Measurements from ENCODE around the gene ELOVL4.

The ELOVL4 gene

GRCh38 chr6:79947191-79948186, at the start of gene ELOVL4:
ELOVL4 (minus strand) TSS chr6:79947553; CDS start chr6:79947279, 274 bp downstream.
- DNase-seq, result peak; percentile 75

- no peak for DNase-seq
Observed at GRCh38 chr6:79993911-79994309, 46.6 kb upstream of the ELOVL4 start.

DNA sequence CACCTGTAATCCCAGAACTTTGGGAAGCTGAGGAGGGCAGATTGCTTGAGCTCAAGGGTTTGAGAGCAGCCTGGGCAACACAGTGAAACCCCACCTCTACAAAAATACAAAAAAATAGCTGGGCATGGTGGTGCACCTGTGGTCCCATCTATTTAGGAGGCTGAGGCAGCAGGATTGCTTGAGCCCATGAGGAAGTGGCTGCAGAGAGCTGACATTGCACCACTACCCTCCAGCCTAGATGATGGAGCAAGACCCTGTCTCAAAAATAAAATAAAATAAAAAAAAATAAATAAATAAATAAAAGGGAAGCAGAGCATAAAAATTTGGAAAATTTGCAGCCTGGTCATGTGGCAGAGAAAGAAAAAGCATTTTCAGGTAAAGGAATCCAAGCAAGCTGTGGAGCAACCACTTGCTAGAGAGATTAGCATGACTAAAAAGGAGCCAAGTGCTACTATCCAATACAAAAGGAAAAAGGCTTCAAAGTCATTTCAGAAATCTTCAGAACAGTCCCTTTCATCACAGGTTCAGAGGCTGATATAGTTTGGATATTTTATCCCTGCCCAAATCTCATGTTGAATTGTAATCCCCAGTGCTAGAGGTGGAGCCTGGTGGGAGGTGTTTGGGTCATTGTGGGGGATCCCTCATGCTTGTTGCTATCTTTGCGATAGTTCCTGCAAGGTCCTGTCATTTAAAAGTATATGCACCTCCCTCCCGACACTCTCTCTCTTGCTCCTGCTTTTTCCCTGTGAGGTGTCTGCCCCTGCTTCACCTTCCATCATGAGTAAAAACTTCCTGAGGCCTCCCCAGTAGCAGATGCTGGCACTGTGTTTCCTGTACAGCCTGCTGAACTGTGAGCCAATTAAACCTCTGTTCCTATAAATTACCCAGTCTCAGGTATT, 45.9 kb upstream of the ELOVL4 start:
- no peak for DNase-seq

DNA sequence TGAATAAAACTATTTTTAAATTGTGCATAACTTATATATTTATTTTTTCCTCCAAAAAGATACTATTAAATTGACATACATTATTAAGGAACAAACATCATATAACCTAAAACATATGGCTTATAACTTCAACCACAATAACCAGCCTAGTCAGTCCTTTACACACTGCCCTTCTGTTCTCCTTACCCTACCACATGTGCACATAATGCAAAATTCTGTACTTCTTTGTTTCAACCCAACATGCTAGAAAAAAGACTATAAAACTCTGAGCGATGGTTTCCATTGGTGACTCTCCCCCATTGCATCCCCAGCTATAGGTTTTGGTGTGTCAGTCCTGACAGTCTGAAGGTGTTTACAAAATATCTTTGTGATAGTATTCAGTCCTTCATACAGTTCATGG, 42.3 kb upstream of the ELOVL4 start:
- DNase-seq, result no peak

DNA sequence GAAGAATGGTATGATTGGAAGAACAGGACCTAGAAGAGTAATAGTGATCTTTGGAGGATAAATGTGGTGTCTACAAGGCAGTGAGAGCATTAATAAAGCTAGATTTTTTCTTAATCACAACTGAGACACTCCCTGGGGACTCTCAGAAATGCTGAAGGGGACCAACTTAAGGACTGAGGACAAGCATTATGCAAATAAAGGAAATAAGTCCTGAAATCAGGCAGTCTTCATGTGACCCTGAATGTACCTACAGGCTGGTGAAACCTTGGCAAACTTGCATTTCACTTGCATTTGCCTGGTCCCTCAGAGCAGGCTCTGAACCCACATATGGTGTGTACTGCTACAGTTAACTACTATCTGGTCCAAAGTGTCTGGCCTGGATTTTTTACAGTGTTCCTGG, 37.8 kb upstream of the ELOVL4 start:
- no peak for DNase-seq

GRCh38 chr6:79984261-79984660, 36.9 kb upstream of the ELOVL4 start:
- no peak for DNase-seq

DNA sequence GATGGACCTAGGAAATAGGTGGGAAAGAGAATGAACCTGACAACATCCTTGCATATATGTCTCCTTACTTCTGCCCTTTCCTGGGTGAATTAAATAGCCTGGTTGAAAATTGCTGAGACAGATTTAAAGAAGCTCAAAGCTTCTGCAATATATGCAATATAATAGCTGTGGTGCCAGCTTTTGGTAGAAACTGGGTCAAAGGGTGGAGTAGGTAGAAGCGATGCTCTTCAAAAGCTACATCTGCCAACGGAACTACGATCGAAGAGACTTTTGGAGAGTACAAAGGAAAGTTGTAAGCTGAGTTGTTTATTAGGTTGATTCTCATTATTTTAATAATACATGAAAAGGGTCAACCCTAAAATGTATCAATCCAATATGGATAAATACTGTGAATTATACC, 34.3 kb upstream of the ELOVL4 start:
- DNase-seq, result no peak

GRCh38 chr6:79971193-79971592, 23.8 kb upstream of the ELOVL4 start:
- no peak for DNase-seq

DNA sequence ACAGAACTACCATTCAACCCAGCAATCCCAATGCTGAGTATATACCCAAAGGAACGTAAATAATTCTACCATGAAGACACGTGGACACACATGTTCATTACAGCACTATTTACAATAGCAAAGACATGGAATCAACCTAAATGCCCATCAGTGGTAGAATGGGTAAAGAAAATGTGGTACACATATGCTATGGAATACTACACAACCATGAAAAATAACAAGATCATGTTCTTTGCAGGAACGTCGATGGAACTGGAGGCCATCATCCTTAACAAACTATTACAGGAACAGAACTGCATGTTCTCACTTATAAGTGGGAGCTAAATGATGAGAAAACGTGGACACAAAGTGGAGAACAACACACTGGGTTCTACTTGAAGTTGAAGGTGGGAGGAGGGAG, 22.4 kb upstream of the ELOVL4 start:
- DNase-seq, result no peak

GRCh38 chr6:79967178-79967577, 19.8 kb upstream of the ELOVL4 start:
- no peak for DNase-seq

DNA sequence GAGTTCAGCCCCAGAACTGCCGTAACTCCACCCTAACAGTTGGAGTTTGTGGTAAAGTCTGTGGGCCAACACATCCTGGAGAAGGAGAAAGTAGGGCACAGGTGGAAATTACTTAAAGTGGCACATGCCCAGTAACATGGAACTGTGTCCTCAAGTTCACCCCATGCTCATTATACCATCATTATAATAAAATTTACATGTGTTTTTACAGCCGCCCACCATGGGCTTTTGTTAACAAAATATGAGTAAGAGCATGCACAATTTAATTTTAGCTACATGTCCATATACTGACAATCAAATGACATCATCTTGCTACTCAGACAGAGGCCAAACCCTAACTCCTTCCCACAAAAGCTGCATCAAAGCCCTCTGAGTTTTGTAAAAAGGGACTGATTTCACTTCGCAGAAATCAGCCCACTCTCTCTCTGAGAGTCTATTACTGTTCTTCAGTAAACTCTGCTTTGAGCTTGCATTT, 17.3 kb upstream of the ELOVL4 start:
- no peak for DNase-seq

GRCh38 chr6:79954849-79955248, 7.5 kb upstream of the ELOVL4 start:
- no peak for DNase-seq

- peak; percentile 16 for DNase-seq
Observed at GRCh38 chr6:79949233-79949632, 1.9 kb upstream of the ELOVL4 start.

- peak; percentile 30 for DNase-seq
Observed at GRCh38 chr6:79946272-79947190, 822 bp downstream of the ELOVL4 start.

DNA sequence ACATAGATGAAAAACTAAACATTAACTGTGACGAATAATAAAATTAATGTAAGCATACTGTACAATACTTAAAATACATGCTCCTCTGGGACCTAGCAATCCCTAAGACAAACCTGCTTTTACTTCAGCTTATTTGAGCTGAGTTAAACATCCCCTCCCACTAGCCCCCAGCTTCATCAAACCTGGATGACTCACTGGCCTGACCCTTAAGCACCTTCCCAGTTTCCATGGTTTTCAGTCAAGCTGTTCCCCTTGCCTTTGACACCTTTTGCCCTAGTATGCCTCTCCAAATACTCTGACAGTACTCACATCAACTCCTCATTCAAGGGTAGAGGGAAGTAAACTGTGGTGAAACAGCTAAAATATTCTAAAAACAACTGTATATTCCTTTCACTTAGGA, 4.2 kb downstream of the ELOVL4 start:
- no peak for DNase-seq

GRCh38 chr6:79941489-79942151, 5.7 kb downstream of the ELOVL4 start:
- no peak for DNase-seq

DNA sequence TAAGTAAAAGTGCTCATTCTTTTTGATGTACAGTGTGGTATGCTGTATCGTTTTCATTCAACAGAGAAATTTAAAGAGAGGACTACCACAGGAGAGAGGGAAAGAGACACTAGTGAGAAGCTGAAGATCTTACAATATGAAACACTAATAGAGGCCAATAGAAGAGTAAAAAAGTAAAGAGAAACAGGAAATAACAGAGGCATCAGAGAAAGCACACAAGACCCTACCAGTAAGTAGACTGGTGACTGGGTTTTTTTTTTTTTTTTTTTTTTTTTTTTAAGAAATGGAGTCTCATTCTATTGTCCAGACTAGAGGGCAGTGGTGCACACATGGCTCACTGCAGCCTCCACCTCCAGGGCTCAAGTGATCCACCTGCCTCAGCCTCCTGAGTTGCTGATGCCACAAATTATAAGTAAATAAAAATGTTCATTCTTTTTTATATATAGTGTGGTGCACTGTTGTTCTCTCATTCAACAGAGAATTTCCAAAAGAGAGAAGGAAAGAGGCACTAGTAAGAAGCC, 18.8 kb downstream of the ELOVL4 start:
- no peak for DNase-seq

GRCh38 chr6:79927758-79928157, 19.6 kb downstream of the ELOVL4 start:
- no peak for DNase-seq

DNA sequence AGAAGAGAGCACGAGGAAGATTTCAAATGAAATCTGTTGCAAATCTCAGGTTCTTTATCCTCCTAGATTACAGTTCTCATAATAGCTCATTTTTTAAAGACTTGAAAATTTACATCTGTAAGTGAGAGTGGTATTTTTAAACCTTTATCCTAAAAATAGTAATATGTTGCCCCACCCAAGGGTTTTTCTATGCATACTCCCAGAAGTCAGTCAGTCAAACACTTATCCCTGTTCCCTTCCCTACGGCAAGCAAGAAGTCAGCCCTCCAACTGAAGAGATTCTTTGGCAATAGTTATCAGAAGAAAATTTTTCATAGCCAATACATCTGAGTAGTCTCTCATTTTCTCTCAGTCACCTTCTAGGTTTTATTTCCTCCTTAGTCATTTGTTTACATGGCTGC, 24.1 kb downstream of the ELOVL4 start:
- DNase-seq, result no peak

DNA sequence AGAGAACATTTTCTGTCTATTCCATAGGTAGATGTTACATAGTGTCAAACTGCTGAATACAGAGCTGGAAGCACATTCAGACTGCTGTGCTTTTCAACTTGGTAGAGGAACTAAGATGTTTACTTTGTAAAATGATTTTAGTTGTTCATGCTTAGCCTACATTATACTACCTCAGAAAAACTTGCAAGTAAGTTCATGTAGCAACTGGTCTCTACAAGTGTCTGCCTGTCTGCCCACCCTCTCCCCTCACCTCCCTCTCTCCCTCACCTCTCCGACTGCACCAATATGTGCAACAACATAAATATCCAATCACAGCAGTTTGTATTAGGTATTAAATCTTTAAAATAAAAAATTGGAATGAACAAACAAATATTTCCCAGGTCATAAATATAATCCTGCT, 25.3 kb downstream of the ELOVL4 start:
- DNase-seq, result no peak

DNA sequence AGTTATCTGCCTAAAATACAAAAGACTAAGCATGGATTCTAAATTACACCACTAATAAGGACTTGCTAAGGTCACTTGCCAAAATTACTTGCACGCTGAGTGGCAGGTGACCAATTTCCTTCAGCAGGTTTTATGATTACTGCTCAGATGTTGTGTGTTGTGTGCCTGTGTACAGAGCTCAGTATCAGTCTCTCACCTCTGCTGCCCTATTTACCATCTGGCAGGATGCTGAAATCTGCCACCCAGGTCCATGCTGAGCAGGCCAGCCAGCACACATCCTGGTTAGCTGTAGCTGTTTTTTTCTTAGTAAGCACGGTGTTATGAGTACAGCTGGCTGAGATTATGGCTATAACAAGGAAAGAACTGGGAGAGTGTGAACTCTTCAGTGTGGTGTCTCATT, 34.0 kb downstream of the ELOVL4 start:
- DNase-seq, result no peak

- no peak for DNase-seq
Observed at GRCh38 chr6:79911992-79912391, 35.4 kb downstream of the ELOVL4 start.

All from NK-92 treated with Interleukin-12 subunit alpha and Interleukin-12 subunit beta, amount 100 ng/mL, for 24 hours (cell line).